Fibroblast of skin of right biceps (primary cell): ENCODE data around the gene WNT11.

Experiments
- DNase-seq: peaks from one replicate; pipeline ENCODE4 v3.0.0-alpha.2; 2013

The WNT11 gene

GRCh38 chr11:76152086-76152681 lies 54.1 kb downstream of the WNT11 start:
- DNase-seq, result peak; percentile 75

- no peak for DNase-seq
These were observed 54.7 kb downstream of the WNT11 start for GRCh38 chr11:76151556-76152085.

DNA sequence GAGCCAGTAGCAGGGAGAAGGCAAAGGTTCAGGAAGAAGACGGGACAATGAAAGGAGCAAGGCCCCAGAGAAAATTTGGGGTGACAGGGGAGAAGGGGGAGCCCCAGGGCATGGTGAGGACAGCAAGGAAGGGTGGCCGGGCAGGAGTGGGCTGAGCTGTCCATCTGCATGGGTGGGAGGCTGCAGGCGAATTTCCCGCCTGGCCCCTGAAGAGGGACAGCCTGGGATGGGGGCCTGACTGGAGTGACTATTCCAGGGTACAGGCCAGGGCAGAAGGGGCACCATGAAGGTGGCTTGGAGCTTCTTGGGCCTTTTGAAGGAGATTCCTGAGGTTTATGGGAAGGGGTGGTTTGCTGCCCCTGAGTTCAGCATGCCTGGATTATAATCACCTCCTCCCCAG lies 56.2 kb downstream of the WNT11 start:
- no peak for DNase-seq

DNA sequence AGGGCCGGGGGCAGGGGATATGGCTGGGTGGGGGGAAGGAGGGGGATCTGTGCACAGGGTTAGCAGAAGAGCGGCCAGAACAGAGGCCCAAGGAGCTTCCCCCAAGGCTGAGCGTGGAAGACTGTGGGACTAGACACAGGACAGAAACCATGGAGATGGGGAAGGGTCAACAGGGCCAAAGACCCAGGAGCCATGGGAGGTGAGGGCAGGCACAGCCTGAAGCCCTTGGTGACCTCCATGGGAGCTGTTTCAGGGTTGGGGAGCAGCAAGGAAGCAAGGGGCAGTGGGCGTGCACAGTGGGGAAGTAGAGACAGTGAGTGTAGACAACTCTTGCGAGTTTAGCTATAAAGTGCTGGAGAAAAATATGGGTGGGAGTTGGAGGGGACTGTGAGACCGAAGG lies 56.6 kb downstream of the WNT11 start:
- no peak for DNase-seq

DNA sequence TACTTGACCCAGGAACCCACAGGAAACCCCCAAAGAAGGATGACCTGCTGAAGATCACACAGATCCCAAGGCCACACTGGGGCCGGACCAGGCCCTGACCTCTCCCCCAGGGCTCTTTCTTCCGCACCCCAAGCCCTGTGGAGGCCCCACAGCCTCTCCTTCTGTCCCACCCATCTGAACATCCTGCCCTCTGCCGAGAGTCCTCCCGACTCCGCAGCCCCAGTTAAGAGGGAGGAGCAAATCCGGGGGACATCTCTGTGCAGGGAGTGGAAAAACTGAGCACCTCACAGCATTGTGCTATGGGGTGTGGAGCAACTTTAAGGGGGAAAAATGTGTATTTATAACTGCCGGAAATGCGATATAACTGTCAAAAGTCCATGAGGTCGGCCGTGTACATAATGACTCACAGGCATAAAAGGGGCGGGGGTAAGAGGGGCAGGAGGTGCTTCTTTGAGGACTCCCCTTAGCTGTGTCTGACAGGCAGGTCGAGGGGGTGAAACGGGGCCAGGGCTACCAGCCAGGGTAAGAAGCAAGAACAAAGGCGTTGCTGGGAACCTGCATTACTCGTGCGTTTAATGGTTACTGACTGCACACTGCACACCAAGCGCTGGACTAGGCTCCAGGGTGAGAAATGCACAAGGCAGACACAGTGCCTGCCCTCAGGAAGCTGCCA lies 57.2 kb downstream of the WNT11 start:
- peak; percentile 22 for DNase-seq

DNA sequence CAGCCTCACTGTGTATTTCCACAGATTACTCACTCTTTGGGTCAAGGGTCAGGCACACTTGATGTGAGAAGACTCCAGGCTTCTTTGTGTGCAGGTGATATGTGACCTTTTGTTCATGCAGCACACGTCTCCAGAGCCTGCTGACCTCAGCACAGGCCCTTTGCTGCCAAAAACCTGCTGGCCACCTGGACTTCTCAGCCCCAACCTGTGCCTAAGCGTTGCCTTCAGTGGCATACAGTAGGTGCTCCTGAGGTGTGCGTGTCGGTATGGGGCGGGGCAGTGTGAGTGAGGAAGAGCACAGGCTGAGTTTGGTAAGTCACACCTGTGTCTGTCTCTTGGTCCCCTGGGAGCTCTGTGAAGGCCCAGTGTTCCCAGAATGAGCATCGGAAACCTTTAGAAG lies 58.1 kb downstream of the WNT11 start:
- no peak for DNase-seq

GRCh38 chr11:76147106-76147740 lies 59.1 kb downstream of the WNT11 start:
- no peak for DNase-seq

DNA sequence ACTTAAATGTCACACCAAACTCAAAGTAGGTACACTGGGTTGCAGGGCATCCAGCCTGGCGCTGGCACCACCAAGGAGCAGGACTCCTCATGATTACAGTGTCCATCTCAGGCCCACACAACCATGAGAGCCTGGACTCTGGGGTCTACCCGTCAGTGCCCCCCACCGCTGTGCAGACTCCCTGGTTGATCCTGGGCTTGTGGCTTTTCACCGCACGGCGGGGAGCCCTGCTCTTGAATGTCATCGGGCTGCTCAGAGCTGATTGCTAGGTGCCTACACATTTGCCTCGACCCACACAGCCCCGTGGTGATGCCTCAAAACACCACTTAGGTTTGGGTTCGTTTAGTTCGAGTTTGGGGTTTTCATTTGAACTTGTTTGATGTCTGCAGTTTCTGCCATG lies 63.0 kb downstream of the WNT11 start:
- DNase-seq, result no peak

DNA sequence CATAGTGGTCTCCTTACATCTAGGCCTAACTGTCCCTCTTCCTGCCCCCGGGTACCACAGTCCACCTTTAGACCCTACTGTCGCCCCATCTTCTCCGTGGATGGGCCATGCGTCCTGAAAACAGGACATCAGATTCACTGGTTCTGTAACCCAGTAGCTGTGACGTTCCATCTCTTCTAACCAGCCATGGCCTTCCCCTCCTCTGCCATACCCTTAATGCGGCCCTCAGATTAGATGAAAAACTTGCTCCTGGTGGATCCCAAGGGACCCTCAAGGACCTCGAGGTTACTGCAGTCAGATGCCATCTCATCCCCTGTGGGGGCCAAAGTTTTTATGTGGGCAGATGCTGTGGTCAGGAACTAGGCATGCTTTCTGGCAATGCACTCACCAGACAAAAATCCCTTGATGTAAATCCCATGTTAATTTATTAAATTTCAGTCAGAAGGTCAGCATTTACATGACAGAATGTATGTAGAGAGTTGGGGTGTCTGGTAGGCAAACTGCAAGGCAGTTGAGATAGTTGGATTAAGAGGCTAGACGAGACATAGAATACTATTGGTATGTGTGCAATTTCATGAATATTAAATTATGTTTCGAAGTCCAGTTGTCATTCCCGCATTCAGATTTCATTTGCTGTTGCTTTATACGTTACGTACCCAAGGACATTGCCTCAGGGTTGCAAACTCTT lies 64.3 kb downstream of the WNT11 start:
- DNase-seq, result peak; percentile 12

DNA sequence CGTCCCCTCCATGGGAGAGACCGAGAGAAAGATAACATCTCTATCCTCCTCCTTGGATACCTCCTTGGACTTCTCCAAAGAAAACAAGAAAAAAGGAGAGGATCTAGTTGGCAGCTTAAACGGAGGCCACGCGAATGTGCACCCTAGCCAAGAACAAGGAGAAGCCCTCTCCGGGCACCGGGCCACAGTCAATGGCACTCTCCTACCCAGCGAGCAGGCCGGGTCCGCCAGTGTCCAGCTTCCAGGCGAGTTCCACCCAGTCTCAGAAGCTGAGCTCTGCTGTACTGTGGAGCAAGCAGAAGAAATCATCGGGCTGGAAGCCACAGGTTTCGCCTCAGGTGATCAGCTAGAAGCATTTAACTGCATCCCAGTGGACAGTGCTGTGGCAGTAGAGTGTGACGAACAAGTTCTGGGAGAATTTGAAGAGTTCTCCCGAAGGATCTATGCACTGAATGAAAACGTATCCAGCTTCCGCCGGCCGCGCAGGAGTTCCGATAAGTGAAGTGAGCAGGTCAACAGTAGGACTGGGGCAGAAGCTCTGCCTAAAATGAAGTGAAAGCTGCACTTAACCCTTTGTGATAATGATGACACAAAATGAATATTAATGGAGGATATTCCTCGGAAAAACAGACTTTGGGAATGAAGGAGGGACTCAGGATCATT lies 65.3 kb downstream of the WNT11 start:
- DNase-seq, result no peak

- DNase-seq, result no peak
These were observed 67.0 kb downstream of the WNT11 start for GRCh38 chr11:76139314-76139713.
